Skeletal muscle tissue (tissue), 4 donors: ENCODE measurements around the gene MSH2. TPM values are rescaled to one million over a fixed set of nuclear protein-coding genes. Genes with fewer than 3 reads are reported as not detected.

Experiments used
- H3K27ac ChIP-seq: one replicate; pipeline ENCODE4 v1.7.0; 2013; ENCODE audit warnings: mild to moderate bottlenecking, low read depth, low read length, inconsistent platforms
- H3K27me3 ChIP-seq, 3 donors: one replicate each; pipeline ENCODE4 v1.7.0; 2013; ENCODE audit warnings: low read length in 3 of 3; ENCODE audit not compliant: control insufficient read depth in 3 of 3, insufficient read depth in 3 of 3
- H3K36me3 ChIP-seq, 3 donors: one replicate each; pipeline ENCODE4 v1.7.0; 2013; ENCODE audit warnings: low read length in 3 of 3; ENCODE audit not compliant: control insufficient read depth in 3 of 3, insufficient read depth in 3 of 3
- H3K4me1 ChIP-seq, 3 donors: one replicate each; pipeline ENCODE4 v1.7.0; 2013; ENCODE audit warnings: low read length in 3 of 3, mild to moderate bottlenecking in 3 of 3; ENCODE audit not compliant: control insufficient read depth in 3 of 3, insufficient read depth in 3 of 3
- H3K4me3 ChIP-seq, 3 donors: one replicate each; pipeline ENCODE4 v1.7.0; 2013; ENCODE audit warnings: low read length in 3 of 3
- H3K9ac ChIP-seq, 3 donors: one replicate each; pipeline ENCODE4 v1.7.0; 2013; ENCODE audit warnings: low read length in 3 of 3, mild to moderate bottlenecking in 3 of 3, moderate library complexity in 2 of 3, low read depth in 1 of 3
- H3K9me3 ChIP-seq, 3 donors: one replicate each; pipeline ENCODE4 v1.7.0; 2013; ENCODE audit warnings: low read length in 3 of 3; ENCODE audit not compliant: control insufficient read depth in 3 of 3
- total RNA-seq: library from RNA; depleted of rRNA; stranded (reverse); fragments of >200 nt; gene quantifications from one replicate; pipeline ENCODE4 v1.2.3, GENCODE V29; 2014
- donor health status: Osteomylitis.

The MSH2 gene
- total RNA-seq, 1 donor from 2014 or later, result 24.0 TPM

- no peak overlapping the region for H3K4me3 ChIP-seq
- no peaks in the 10 kb centered on the region for H3K27me3 ChIP-seq
- peaks cover 4 to 14% (median 4%) of the 10 kb centered on the region in 3 donors for H3K36me3 ChIP-seq
- no peaks in the 10 kb centered on the region for H3K4me1 ChIP-seq
- H3K27ac ChIP-seq, result no peak overlapping the region
- H3K9ac ChIP-seq, result no peak overlapping the region
- no peaks in the 10 kb centered on the region for H3K9me3 ChIP-seq
Observed at GRCh38 chr2:47459021-47459420, 56.1 kb downstream of the MSH2 start.

DNA sequence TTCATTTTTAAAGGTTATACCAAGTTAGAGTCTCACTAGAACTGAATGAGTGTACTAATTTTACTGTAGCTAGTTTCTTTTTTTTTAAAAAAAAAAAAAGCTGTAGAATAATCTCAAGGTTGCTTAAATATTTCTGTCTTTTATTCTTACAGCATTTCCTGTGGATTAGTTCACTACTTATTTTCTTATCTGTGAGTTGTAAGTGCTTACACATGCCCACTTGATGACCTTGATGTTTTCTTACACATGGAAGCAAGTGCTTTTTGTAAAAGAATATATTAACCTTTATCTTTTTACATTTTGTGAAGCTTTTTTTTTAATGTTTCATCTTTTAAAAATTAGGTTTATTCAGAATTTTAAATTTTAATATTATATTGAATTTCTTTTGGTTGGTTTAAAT is 57.8 kb downstream of the MSH2 start:
- Histone ChIP-seq H3K4me1 (no peaks in the 10 kb centered on the region), H3K27me3 (no peaks in the 10 kb centered on the region), H3K36me3 (peaks cover 5 to 17% (median 11%) of the 10 kb centered on the region in 3 donors), H3K9me3 (no peaks in the 10 kb centered on the region), H3K9ac (no peak overlapping the region), H3K27ac (no peak overlapping the region), H3K4me3 (no peak overlapping the region)

- no peak overlapping the region for H3K27ac ChIP-seq
- peaks cover 0 to 5% (median 4%) of the 10 kb centered on the region in 3 donors for H3K36me3 ChIP-seq
- no peaks in the 10 kb centered on the region for H3K9me3 ChIP-seq
- H3K27me3 ChIP-seq, result no peaks in the 10 kb centered on the region
- H3K4me3 ChIP-seq, result no peak overlapping the region
- no peaks in the 10 kb centered on the region for H3K4me1 ChIP-seq
- no peak overlapping the region for H3K9ac ChIP-seq
Observed at GRCh38 chr2:47471429-47472116, 68.6 kb downstream of the MSH2 start.

DNA sequence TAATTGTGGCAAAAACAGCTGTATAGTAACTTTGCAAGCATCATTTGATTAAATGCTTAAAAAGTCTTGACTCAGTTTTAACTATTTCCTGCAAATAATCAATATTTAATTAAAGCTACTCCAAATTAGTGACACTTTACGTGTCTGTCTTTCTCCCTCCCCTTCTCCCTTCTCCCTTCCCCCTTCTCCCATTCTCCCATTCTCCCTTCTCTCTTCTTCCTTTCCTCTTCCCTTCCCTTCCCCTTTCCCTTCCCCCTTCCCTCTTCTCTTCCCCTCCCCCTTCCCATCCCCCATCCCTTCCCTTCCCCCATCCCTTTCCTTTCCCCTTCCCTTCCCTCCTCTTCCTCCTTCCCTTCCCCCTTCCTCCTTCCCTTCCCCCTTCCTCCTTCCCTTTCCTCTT is 76.9 kb downstream of the MSH2 start:
- Histone ChIP-seq H3K27me3 (no peaks in the 10 kb centered on the region), H3K36me3 (peaks cover 0 to 10% (median 9%) of the 10 kb centered on the region in 3 donors), H3K9ac (no peak overlapping the region), H3K4me1 (no peaks in the 10 kb centered on the region), H3K4me3 (no peak overlapping the region), H3K9me3 (no peaks in the 10 kb centered on the region), H3K27ac (no peak overlapping the region)

DNA sequence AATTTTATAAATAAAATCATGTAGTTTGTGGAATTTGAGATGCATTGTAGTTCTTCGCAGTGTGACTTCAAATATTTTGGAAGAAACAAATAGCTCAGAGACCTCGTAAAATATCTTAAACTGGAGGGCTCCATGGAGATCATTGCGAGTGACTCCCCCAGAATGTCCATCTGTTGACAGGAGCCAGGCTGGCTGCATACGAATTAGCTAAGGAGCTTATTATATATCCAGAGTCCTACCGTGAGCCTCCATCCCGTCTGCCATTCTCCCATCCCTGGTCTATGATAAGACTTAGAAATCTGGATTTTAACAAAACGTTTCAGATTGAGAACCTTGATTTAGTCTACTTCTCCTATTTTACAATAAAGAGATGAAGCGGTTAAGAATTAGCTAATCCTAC is 80.2 kb downstream of the MSH2 start:
- Histone ChIP-seq H3K4me3 (no peak overlapping the region), H3K9me3 (no peaks in the 10 kb centered on the region), H3K9ac (no peak overlapping the region), H3K4me1 (no peaks in the 10 kb centered on the region), H3K36me3 (peaks cover 0 to 7% (median 6%) of the 10 kb centered on the region in 3 donors), H3K27ac (no peak overlapping the region), H3K27me3 (no peaks in the 10 kb centered on the region)

GRCh38 chr2:47484396-47484795 is 81.4 kb downstream of the MSH2 start:
- Histone ChIP-seq H3K9me3 (no peaks in the 10 kb centered on the region), H3K27me3 (no peaks in the 10 kb centered on the region), H3K4me3 (no peak overlapping the region), H3K27ac (no peak overlapping the region), H3K9ac (no peak overlapping the region), H3K4me1 (no peaks in the 10 kb centered on the region), H3K36me3 (peaks cover 0 to 3% (median 2%) of the 10 kb centered on the region in 3 donors)

DNA sequence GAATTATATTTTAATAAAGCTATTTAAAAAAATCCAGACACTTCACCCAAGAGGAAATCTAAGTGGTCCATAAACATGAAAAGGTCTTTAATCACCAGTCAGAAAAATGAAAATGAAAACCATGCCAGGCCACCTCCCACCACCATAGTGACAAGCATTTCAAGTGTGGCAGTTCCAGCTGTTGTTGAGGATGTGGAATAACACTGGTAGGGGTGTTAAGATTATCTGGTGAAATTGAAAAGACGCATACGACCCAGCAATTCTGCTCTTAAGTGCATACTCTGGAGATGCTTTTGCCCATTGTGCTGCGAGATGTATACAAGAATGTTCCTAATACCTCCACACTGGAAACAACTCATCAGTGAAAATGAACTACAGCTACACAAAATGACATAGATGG is 82.2 kb downstream of the MSH2 start:
- H3K27me3 ChIP-seq, result no peaks in the 10 kb centered on the region
- H3K27ac ChIP-seq, result no peak overlapping the region
- no peaks in the 10 kb centered on the region for H3K9me3 ChIP-seq
- no peaks in the 10 kb centered on the region for H3K4me1 ChIP-seq
- no peak overlapping the region for H3K4me3 ChIP-seq
- no peak overlapping the region for H3K9ac ChIP-seq
- peaks cover 0 to 3% (median 0%) of the 10 kb centered on the region in 3 donors for H3K36me3 ChIP-seq

DNA sequence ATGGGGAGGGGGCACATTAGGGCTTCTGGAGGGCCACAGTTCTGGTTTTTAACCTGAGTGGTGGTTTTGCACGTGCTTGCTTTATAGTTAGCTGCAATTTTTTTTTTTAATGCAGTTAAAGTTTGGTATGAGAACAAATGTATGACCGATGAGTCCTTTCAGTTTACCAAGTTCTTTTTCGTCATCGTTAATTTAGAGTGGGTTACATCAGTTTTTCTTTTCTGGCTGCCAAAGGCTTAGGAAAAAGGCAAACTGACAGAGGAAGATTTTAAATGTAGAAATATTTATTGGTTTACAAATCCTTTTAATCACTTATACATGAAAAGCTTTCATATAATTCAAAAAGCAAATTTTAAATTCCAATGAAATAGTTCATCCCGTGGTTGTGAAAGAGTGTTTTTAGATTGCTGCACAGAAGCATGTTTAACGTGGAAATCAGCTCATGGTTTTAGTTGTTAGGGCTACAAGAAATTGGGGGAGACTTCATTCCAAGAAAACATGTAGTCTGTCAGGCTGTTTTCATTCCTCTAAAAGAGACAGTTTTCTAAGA is 82.9 kb downstream of the MSH2 start:
- Histone ChIP-seq H3K36me3 (peaks cover 0 to 3% (median 0%) of the 10 kb centered on the region in 3 donors), H3K9ac (no peak overlapping the region), H3K27me3 (no peaks in the 10 kb centered on the region), H3K4me1 (no peaks in the 10 kb centered on the region), H3K27ac (no peak overlapping the region), H3K4me3 (no peak overlapping the region), H3K9me3 (no peaks in the 10 kb centered on the region)

- Histone ChIP-seq H3K9me3 (no peaks in the 10 kb centered on the region), H3K27me3 (no peaks in the 10 kb centered on the region), H3K4me1 (no peaks in the 10 kb centered on the region), H3K36me3 (peaks cover 0 to 3% (median 0%) of the 10 kb centered on the region in 3 donors), H3K9ac (no peak overlapping the region), H3K4me3 (no peak overlapping the region), H3K27ac (no peak overlapping the region)
Observed at GRCh38 chr2:47486841-47487497, 84.0 kb downstream of the MSH2 start.

DNA sequence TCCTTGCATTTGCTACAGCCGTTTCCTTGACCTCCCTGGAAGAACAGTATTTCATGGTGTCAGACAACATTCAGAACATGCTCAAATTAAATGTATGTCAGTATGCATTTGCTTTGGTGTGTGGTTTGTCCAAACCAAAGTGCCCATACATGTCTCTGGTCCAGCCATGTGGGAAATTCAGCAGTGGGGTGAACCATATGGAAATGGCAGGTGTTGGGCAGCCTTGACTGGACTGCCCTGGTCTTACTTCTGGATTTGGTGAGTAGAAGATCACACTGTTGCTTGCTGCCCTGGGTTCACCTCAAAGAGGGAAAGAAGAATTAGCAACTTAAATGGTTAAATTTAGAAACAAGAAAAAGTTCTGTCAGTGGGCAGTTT is 84.5 kb downstream of the MSH2 start:
- Histone ChIP-seq H3K27ac (no peak overlapping the region), H3K4me1 (no peaks in the 10 kb centered on the region), H3K36me3 (peaks cover 0 to 3% (median 0%) of the 10 kb centered on the region in 3 donors), H3K27me3 (no peaks in the 10 kb centered on the region), H3K9me3 (no peaks in the 10 kb centered on the region), H3K9ac (no peak overlapping the region), H3K4me3 (no peak overlapping the region)
